Tongue (tissue), 2 donors: ENCODE results near the gene CLDN8. TPM values are rescaled to one million over a fixed set of nuclear protein-coding genes. Genes with fewer than 3 reads are reported as not detected.

Source experiments
- DNase-seq: peaks from one replicate; pipeline ENCODE4 v3.0.0-alpha.2; 2015
- total RNA-seq: library from RNA; depleted of rRNA; stranded (reverse); fragments of >200 nt; gene quantifications from one replicate; pipeline ENCODE4 v1.2.3, GENCODE V29; 2014

The CLDN8 gene
- total RNA-seq = 4.0 TPM

DNA sequence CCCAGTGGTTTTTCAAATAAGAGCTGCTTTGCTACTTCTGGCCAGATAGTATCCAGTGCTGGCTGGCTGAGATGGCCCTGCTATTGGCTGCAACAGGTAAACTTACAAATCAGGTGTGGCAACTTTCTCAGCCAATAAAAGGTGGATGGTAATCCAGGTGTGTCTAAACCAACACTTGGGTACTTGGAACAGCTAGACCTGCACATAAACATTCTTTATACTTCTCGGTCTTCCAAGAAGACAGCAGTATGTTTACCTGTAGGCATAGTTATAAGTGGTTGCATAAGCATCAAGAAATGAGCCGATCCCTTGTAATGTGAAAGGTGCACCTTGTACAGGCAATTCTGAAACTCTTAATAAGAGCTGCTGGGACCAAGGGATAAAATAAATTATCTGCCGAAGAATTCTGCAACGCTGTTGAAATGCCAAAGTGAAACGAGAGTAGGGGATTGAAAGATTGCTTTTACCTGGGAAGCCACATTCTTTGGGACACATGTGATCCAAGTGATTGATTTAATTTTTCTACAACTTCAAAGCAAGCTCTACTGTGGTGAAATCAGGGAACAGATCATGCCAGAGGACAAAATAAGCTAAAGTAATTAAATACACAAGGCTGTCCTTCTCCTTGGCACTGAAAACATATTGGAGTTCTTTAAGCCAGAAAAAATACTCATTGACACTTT is at the start of gene CLDN8:
Gene CLDN8, minus strand, starts transcription at position 57 of the 683 bp plus-strand sequence. CDS start 172 bp downstream, outside the sequence.
- DNase-seq = peak; percentile 4

DNA sequence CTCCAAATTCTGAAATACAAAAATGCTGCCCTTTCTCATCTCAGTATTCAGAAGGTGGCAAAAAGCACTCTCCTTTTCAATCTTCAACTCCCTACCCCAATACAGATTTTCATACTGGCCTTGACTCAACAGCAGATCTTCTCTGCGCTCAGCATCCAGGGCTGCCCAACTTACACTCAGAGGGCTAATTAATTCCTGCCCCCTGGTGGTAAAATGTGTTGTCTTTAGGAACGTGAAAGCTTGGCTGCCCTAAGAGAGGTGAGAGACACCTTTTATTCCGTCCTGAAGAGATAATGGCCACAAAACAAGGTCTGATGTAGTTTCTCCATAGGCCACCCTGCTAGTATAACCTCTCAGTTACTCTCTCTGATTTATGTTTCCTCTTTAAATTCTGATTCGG is 41.9 kb upstream of the CLDN8 start:
- peak; percentile 37 for DNase-seq

DNA sequence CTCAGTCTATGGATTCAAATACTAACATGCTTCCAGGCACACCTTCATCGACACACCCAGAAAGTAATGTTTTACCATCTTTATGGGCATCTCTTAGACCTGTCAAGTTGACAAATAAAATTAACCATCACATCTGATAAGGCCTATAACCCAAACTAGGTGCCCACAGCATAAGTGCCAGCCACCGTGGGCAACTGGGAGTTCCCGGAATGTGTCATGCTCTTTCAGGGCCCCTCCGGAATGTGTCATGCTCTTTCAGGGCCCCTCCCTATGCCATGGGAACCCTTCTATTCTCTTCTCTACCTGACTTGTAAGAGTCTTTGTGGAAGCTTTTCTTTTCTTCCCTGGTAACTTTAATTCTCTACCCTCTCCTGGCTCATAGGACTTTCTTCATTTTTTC is 40.2 kb upstream of the CLDN8 start:
- no peak for DNase-seq

DNA sequence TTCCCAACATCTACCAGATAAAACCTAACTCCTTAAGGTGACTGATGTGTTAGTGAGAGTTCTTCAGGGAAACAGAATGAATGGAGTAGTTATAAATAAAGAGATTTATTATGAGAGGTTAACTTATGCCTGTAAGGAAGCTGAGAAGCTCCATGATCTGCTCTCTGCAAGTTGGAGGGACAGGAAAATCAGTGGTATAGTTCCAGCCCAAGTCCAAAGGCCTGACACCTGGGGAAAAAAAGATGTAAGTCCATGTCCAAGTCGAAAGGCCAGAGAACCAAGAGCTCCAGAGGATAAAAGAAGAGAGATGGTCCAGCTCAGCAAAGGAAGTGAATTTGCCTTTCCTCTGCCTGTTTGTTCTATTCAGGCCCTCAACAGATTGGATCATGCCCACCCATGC is 39.8 kb upstream of the CLDN8 start:
- DNase-seq = no peak

DNA sequence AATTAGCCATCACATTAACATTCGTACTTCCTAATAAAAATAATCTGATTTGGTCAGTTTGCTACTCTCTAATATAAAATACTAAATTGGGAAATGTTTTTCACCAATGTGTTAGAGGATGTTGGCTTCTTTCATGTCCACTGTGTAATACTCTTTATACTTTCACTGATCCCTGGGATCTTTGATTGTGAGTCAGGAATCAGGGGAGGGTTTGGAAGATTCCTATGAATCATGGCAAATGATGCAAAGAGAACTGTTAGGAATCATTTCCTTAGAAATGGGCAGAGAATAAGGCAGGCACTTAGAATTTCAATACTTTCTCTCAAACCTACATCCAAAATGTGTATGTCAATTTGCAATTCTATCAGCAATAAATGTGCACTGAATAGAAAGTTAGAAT is 35.9 kb upstream of the CLDN8 start:
- no peak for DNase-seq

DNA sequence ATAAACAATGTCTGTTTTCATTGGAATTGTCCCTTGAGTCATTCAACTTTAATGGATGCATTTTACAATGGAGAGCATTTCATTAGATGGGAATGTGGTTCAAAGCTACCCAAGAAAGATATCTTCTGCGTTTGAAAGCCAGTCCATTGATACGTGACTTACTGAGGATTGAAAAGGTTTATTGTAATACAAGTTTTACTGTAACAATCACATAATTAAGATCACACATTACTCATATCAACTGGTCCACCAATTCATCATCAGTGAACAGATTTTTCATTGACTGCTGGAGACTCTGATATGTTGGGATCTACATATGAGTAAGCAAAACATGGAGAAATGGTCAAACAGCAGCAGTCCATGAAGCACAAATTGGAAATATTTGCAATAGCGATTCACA is 34.0 kb upstream of the CLDN8 start:
- no peak for DNase-seq

DNA sequence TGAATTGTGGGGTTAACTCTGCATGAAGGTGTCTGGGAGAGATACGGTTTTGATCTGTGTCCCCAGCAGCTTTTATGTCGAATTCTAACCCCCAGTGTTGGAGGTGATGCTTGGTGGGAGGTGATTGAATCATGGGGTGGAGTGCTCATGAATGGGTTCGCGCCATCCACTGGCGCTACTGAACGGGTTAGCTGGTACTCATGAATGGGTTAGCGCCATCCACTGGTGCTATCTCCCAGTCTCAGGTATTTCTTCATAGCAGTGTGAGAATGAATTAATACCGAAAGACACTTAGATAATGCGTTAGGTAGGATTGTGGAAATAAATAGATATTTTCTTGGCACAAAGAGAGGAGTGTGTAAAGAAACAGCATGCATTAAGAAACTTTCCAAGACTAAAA is 32.9 kb upstream of the CLDN8 start:
- DNase-seq = no peak

DNA sequence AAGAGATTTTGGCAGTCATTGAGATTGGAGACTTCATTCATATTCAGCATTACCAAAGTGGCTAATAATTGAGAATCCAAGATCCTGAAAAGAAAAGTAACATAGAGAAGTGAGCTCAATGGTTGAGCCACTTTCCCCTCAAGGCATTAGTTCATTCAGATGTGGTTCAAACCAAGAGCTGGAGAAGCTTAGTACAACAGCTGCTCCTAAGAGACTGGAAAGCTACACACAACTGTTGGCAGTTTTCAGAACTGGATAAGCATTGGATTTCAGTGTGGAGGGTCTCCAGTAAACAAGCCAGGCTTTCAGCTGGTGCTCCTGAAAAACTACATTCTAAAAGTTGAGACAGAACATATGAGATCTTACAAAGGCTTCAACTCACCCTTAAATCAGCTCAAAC is 29.2 kb upstream of the CLDN8 start:
- DNase-seq = peak; percentile 85

DNA sequence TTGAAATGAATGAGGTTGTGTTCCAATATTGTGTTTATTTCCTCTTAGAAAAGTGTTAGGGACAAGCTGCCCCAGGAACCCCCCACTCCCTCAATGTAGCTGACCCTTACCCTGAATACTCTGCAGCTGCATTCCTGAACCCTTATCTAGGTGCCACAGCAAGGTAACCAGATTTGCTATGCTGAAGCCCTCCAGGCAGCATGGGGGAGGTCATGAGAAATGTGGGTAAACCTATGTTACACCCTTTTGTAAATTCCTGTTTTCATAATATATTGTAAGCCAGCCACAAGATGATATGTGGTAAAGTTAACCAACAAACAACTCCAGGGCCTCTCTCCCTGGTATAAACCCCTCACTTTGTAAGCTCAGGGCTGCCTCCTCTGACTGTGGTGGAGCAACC is 27.8 kb upstream of the CLDN8 start:
- DNase-seq = no peak

DNA sequence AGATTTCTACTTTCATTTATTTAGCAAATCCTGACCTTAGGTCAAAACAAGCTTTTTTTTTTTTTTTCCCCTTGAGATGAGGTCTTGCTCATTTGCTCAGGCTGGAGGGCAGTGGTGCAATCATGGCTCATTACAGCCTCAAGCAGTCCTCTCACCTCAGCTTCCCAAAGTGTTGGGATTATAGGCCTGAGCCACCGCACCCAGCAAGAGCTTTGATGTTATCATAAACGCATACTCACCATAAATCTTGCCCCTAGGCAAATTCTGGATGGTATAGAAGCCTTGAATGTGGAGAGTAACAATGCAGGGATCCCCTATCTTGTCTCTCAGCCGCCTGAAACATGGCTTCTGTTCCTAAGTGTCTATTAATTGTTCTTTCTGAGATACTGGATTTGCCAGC is 24.8 kb upstream of the CLDN8 start:
- no peak for DNase-seq

DNA sequence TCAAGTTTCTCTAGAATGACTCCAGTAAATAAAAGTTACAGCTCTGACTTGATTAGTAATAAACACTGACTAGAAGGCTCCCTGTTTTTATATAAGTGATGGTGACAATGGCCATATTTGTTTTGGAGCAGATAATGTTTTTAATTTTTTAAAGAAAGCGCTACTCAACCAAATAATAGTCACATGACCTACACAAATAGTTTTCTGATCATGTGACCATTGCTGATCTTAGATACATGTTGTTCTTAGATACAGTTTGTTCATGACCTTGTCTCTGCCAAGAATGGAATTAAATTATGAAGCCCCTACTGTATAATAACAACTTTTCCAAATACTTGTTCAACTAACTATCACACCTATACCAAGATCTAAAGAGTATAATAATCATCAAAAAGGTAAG is 22.3 kb upstream of the CLDN8 start:
- DNase-seq = no peak

DNA sequence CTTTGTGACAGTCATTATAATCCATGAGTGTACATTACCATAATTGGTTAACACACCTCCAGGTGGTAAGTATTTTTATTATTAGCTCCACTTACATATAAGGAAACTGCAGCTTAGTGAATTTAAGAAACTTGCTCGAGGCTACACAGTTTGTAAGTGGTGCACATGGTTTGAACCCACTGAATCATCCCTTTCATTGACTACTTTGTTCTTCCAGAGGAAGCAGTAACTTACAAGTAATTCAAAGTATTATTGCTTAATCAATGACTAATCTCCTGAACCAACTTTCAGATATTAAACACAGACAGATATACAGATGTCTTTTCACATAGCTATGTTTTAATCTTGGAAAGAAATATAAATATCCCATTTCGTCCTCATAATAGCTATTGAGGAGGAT is 18.7 kb upstream of the CLDN8 start:
- DNase-seq = no peak

DNA sequence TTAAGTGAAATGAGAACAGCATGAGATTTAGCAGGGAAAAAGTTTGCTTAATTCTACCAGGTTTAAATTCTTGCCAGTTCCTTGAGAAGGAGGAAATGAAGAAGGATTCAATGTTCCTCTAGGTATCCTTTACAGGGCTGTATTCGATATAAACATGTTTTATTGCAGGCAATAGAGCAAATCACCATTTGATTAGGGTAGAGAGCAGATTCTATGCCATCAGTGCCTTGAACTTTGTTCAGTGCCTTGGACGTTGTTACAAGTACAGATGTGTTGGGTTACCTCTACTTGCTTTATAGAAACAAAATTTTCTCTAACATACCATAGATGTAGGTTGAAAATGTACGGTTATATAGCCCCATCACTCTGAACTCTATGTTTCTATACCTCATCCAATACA is 18.2 kb upstream of the CLDN8 start:
- no peak for DNase-seq

DNA sequence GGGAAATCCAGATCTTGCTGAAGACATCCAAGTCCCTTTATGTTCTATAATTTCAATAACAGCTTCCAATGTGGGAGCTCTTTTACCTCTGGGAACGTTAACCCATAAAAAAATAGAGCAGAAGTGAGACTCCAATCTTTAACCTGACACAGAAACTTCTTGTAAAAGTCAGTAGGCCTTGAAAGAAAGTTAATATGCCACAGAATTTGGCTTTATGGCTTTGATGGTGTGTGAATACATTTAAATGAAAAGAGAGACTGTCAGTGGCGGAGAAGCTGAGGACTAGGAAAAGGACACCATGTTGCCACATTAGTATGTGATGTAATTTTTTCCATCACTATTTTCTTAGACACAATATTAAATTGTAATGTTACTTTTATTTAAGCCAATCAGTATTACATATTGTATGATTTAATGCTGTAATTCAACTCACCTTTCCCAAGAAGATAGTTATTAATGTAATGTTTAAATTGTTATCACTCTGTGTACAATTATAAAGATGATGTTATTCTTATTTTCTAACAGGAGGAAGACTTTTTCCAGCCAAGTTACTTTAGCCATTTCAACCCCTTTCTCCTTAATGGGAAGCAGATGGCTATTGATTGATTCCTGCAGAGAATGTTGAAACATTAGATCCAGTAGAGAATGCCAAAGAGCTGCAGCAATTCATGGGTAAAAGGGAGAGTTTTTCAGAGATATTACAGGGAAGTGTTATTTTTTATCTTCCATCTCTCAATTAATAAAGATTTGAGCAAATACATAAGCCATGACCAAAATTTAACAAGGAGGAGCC is 17.5 kb upstream of the CLDN8 start:
- peak; percentile 26 for DNase-seq

DNA sequence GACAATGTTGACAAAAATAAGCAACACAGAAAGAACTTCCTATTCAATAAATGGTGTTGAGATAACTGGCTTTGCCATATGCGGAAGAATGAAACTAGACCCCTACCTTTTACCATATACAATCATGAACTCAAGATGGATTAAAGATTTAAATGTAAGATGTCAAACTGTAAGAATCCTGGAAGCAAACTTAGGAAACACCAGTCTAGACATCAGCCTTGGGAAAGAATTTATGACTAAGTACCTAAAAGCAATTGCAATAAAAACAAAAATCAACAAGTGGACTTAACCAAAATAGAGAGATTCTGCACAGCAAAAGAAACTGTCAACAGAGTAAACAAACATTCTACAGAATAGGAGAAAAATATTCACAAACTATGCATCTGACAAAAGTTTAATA is 16.1 kb upstream of the CLDN8 start:
- no peak for DNase-seq

DNA sequence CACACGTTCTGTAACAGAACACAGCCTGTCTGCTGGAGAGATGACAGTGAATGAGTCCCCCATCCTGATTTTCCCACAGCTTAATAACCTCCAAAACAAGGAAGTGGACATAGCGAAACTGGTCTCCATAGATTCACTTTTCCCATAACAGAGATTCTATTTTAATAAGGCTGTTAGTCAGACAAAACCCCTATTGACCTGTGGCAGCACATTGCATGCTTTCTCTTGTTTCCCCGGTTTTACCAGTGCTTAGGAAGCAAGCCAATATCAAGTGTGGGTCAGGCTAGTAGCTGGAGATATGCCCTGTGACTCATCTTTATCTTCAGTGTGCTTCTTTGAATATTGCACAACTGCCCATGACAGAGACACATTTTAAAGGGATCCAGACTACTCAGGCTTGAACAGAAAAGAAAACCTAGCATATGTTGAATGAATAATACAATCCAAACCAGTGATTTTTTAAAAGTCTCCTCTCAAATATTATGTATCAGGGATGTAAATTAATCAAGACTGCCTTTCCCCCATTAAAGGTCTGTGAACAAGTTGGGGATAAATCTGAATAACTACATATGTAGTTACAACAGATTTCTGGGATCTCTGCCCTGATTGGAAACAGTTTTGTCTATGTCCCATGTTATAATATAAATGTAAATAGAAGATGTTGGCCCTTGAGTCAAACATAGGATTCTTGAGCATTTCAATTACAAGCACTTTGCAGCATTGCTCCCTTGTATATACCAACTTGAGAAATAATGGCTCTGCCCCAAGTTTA is 11.9 kb upstream of the CLDN8 start:
- DNase-seq = peak; percentile 48

DNA sequence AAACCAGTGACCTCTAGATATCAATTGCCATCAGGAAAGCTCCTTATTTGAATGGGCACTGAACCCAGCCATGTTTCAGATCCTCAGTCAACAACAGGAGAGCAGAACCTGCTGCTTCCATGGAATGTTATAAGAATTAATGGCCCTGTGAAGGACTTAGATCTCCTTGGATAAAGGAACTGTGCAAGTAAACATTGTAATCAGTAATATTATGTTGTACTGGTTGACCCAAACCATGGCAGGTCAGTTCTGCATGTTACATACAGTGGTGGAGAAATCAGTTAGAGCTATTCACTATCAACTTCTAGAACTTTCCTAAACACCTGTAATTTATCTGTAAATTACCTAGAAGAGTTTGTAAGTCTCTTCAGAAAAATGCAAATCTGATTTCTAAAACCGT is 11.2 kb upstream of the CLDN8 start:
- DNase-seq = no peak

DNA sequence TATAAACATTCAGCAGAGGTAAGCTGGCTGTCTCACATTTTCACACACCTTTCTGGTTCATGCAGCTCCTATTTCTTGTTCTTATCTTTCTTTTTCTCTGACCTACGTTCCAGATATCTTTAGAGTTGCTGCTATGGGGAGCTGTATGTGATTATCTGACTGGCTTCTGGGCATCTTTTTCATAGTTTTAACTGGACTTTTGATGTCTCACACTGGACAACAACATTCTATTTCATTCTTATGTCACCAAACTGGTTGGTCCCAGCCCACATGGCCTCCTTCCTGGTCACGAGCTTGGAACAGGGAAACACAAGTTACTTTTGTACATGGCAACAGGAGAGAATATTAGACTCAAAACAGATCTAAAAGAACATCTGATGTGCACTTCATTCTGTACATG is 7.7 kb upstream of the CLDN8 start:
- DNase-seq = no peak

DNA sequence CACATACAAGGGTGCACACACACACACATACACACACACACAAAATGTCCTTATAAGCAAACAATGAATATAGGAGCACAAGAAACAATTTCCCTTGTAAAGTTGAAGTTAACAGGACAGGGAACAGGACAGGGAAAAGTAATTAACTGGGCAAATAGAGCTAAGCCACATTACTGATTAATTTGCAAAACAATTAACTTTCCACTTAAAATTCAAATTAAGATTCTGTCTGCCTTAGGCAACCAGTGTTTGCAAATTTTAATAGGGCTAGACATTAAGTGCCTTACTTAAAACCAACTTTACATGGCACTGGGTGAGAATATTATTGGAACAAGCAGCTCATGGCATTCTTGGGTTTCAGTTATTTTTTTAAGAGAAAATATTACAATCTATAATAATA is 6.8 kb upstream of the CLDN8 start:
- no peak for DNase-seq

DNA sequence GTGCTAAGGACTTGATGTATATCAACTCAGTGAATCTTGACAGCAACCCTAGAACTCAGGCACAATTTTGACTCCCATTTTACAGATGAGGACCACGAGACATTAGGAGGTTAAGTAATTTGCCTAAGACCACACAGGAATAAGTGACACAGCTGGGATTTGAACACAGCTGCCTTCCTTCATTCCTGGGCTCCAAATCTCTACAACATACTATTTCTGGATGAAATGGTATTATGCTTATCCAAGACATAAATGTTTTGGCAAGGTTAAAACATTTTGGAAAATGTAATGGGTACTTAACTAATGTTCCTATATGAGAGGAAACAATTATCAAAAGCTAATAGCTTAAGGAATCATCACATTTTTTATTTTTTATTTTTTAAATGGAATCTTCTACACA is 4.8 kb downstream of the CLDN8 start:
- no peak for DNase-seq

DNA sequence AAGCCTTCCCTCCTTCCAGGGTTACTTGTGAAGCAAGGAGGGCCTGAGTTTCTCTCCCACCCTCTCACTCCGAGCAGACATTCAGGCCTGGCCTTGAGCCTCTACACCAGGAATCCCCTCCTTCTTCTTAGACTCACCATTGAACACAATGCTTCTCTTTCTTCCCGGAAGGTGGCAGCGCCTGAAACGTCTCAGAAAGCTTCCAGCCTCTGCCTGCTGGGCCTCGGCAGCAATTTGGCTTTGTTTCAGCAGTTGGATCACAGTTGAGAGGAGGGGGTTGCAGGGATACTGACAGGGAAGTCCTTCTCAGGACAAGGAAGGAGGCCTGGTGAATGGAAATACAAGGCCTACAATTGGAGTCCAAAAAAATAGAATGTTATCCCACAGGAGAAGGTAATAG is 6.3 kb downstream of the CLDN8 start:
- peak; percentile 10 for DNase-seq

DNA sequence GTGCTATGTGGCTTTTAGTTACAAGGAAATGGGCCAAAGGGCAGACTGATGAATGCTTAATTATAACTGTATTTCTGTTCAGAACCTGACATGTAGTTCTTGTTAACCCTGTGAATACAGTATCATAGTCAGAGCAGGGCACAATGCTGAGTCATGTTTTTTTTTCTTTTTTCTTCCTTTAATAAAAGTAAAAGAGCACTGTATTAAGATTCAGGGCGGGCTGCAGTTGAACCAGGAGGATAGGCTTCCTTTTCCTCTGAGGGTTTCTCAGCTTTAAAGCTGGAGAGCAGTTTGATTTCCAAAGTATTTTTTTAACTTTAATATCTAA is 8.7 kb downstream of the CLDN8 start:
- no peak for DNase-seq

DNA sequence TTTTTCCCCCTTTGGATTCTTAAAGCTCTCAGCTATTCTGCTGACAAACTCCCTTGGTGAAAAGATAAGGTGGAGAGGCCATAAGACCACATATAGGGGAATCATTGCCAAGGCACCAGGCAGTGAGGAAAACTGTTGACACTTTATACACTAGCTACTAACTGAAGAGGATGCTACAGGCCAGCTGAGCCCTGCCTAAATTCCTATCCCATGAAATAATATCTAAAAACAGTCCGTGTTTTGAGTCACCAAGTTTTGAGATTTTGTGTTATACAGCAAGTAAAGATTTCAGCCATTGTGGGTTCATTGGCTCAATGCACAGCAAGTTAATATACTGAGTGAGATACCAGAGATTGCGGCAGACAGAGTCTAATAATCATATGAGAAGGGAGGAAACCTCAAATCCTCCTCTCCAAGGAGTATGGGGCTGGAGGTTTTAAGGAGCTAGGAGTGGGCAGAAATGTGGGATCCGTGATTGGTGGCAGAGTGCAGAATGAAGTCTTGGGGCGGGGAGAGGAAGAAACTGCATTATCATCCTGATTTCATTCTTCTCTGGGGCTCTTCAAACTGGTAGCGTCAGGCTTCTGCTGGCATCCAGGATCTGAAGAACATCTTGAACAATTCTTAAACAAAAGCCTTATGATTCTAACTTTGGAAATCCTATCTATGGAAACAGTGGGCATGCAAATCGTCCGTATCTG is 9.2 kb downstream of the CLDN8 start:
- peak; percentile 11 for DNase-seq
